Spinal cord (tissue), 10 donors: ENCODE measurements around the gene PLEKHS1. TPM values are rescaled to one million over a fixed set of nuclear protein-coding genes. Genes with fewer than 3 reads are reported as not detected.
"Not testable (repeated sequence)": the region's sequence is repeated elsewhere in the genome, so short reads cannot be mapped to it uniquely, and the experiment has no call there.

Source experiments
- DNase-seq, 6 donors: peaks; one replicate each; pipeline versions ENCODE4 v3.0.0 to v3.0.0-alpha.2; 2013 to 2015; ENCODE audit warnings: low spot score in 6 of 6, low read depth in 4 of 6
- H3K27ac ChIP-seq: one replicate; pipeline ENCODE4 v1.5.1; 2013; ENCODE audit warnings: low read depth, low read length, control low read depth
- H3K27me3 ChIP-seq: one replicate; pipeline ENCODE4 v1.6.1; 2013; ENCODE audit warnings: low read length; ENCODE audit not compliant: control insufficient read depth, insufficient read depth
- H3K36me3 ChIP-seq: one replicate; pipeline ENCODE4 v1.6.1; 2013; ENCODE audit warnings: low read length; ENCODE audit not compliant: control insufficient read depth, insufficient read depth
- H3K4me1 ChIP-seq: one replicate; pipeline ENCODE4 v1.6.1; 2013; ENCODE audit warnings: low read length; ENCODE audit not compliant: control insufficient read depth, insufficient read depth
- H3K4me3 ChIP-seq: one replicate; pipeline ENCODE4 v1.5.1; 2013; ENCODE audit warnings: low read depth, low read length, control low read depth
- H3K9me3 ChIP-seq: one replicate; pipeline ENCODE4 v1.6.1; 2013; ENCODE audit warnings: low read length; ENCODE audit not compliant: control insufficient read depth, insufficient read depth
- WGBS: methylation state at CpG from one replicate; pipeline ENCODE4 v1.1.5; 2013; ENCODE audit warnings: missing lambda C conversion rate; ENCODE audit not compliant: insufficient coverage; 5-methylcytosine and 5-hydroxymethylcytosine counted together
- polyA plus RNA-seq, 2 donors: library from polyadenylated mRNA; unstranded; fragments of 120-200 nt; gene quantifications; one replicate each; pipeline ENCODE4 v1.2.1, GENCODE V29; 2013; ENCODE audit not compliant: insufficient read length in 2 of 2
- total RNA-seq, 2 donors: library from RNA; depleted of rRNA in 1 of 2; stranded (reverse); fragments of 120-200 nt in 1 of 2; fragments of >200 nt in 1 of 2; gene quantifications; one replicate each; pipeline versions ENCODE4 v1.2.3 to v1.2.4, GENCODE V29; 2013 to 2014
- donor health status: healthy.

The PLEKHS1 gene
- total and polyA plus RNA-seq, 4 donors = 0.08 to 0.11 TPM; not detected in 2

GRCh38 chr10:113780681-113781250 is 29.3 kb downstream of the PLEKHS1 start:
- no peaks in the 10 kb centered on the region for H3K9me3 ChIP-seq
- no peak overlapping the region for H3K27ac ChIP-seq
- 88% methylated on average over 2 of the region's 3 CpGs for WGBS
- H3K27me3 ChIP-seq = no peaks in the 10 kb centered on the region
- H3K4me3 ChIP-seq = no peak overlapping the region
- no peaks in the 10 kb centered on the region for H3K4me1 ChIP-seq
- H3K36me3 ChIP-seq = no peaks in the 10 kb centered on the region
- DNase-seq = peak in 1 of 6 donors; percentile 4

GRCh38 chr10:113782367-113782766 is 30.9 kb downstream of the PLEKHS1 start:
- 92% methylated on average over 9 of the region's 14 CpGs for WGBS
- no peak overlapping the region for H3K4me3 ChIP-seq

GRCh38 chr10:113782986-113783704 is 31.7 kb downstream of the PLEKHS1 start:
- H3K36me3 ChIP-seq = no peaks in the 10 kb centered on the region
- no peak for DNase-seq

More at GRCh38 chr10:113782367-113782766, 30.9 kb downstream of the PLEKHS1 start:
- no peaks in the 10 kb centered on the region for H3K9me3 ChIP-seq
- no peaks in the 10 kb centered on the region for H3K36me3 ChIP-seq
- H3K27ac ChIP-seq = no peak overlapping the region
- no peak for DNase-seq
- H3K27me3 ChIP-seq = no peaks in the 10 kb centered on the region
- H3K4me1 ChIP-seq = no peaks in the 10 kb centered on the region

GRCh38 chr10:113788604-113789083 is 37.2 kb downstream of the PLEKHS1 start:
- DNase-seq = peak in 1 of 6 donors; percentile 10
- no peaks in the 10 kb centered on the region for H3K4me1 ChIP-seq
- H3K9me3 ChIP-seq = no peaks in the 10 kb centered on the region
- H3K4me3 ChIP-seq = no peak overlapping the region
- H3K36me3 ChIP-seq = no peaks in the 10 kb centered on the region
- H3K27ac ChIP-seq = no peak overlapping the region
- 81% methylated on average over 6 of the region's 9 CpGs for WGBS
- no peaks in the 10 kb centered on the region for H3K27me3 ChIP-seq

More at GRCh38 chr10:113782986-113783704, 31.7 kb downstream of the PLEKHS1 start:
- Histone ChIP-seq H3K27me3 (no peaks in the 10 kb centered on the region), H3K27ac (no peak overlapping the region), H3K4me1 (no peaks in the 10 kb centered on the region), H3K9me3 (no peaks in the 10 kb centered on the region), H3K4me3 (no peak overlapping the region)
- 93% methylated on average over 2 of the region's 8 CpGs for WGBS

- H3K4me3 ChIP-seq = no peak overlapping the region
- peak in 1 of 6 donors; percentile 21 for DNase-seq
- peaks cover 2% of the 10 kb centered on the region for H3K27me3 ChIP-seq
- no peaks in the 10 kb centered on the region for H3K36me3 ChIP-seq
- no peaks in the 10 kb centered on the region for H3K4me1 ChIP-seq
- no peak overlapping the region for H3K27ac ChIP-seq
- WGBS = 60% methylated on average over 1 of the region's 2 CpGs
- H3K9me3 ChIP-seq = no peaks in the 10 kb centered on the region
Measured at GRCh38 chr10:113791691-113792090, 40.2 kb downstream of the PLEKHS1 start.

- Histone ChIP-seq H3K36me3 (no peaks in the 10 kb centered on the region), H3K4me3 (no peak overlapping the region), H3K4me1 (no peaks in the 10 kb centered on the region), H3K9me3 (no peaks in the 10 kb centered on the region), H3K27ac (no peak overlapping the region), H3K27me3 (no peaks in the 10 kb centered on the region)
- DNase-seq = peak in 1 of 6 donors; percentile 39
- WGBS = 87% methylated on average over 3 of the region's 6 CpGs
Measured at GRCh38 chr10:113801569-113801968, 50.1 kb downstream of the PLEKHS1 start.

GRCh38 chr10:113802997-113803396 is 51.5 kb downstream of the PLEKHS1 start:
- H3K4me1 ChIP-seq = no peaks in the 10 kb centered on the region
- H3K27me3 ChIP-seq = no peaks in the 10 kb centered on the region
- DNase-seq = no peak
- no peak overlapping the region for H3K4me3 ChIP-seq
- no peaks in the 10 kb centered on the region for H3K9me3 ChIP-seq
- H3K36me3 ChIP-seq = no peaks in the 10 kb centered on the region
- 100% methylated on average over 1 of the region's 4 CpGs for WGBS
- no peak overlapping the region for H3K27ac ChIP-seq

- Histone ChIP-seq H3K27me3 (no peaks in the 10 kb centered on the region), H3K9me3 (no peaks in the 10 kb centered on the region), H3K27ac (no peak overlapping the region), H3K36me3 (no peaks in the 10 kb centered on the region), H3K4me3 (no peak overlapping the region), H3K4me1 (no peaks in the 10 kb centered on the region)
- WGBS = 100% methylated on average over 2 of the region's 4 CpGs
- no peak for DNase-seq
Measured at GRCh38 chr10:113806503-113806902, 55.0 kb downstream of the PLEKHS1 start.

GRCh38 chr10:113808168-113808567 is 56.7 kb downstream of the PLEKHS1 start:
- Histone ChIP-seq H3K4me1 (no peaks in the 10 kb centered on the region), H3K27ac (no peak overlapping the region), H3K4me3 (no peak overlapping the region), H3K36me3 (no peaks in the 10 kb centered on the region), H3K27me3 (no peaks in the 10 kb centered on the region), H3K9me3 (no peaks in the 10 kb centered on the region)
- no peak for DNase-seq
- WGBS = 92% methylated on average over 2 of the region's 3 CpGs

GRCh38 chr10:113814700-113815099 is 63.2 kb downstream of the PLEKHS1 start:
- not testable (repeated sequence) for H3K4me1 ChIP-seq, H3K4me3 ChIP-seq, H3K27ac ChIP-seq, H3K27me3 ChIP-seq, H3K9me3 ChIP-seq, DNase-seq, H3K36me3 ChIP-seq
- WGBS = no CpG with 5 or more reads among the region's 1 CpG
